GM15510 (cell line): ENCODE results near the gene CYB561D2.

ENCODE experiments used
- POLR2A ChIP-seq: IDR thresholded peaks from 3 replicates; pipeline ENCODE4 v1.6.1; 2011; ENCODE audit warnings: borderline replicate concordance; ENCODE audit not compliant: insufficient read length; ENCODE audit errors: extremely low read depth

CYB561D2 gene

GRCh38 chr3:50345586-50346234 is 5.0 kb upstream of the CYB561D2 start, which contains the start of gene ZMYND10:
Gene ZMYND10, minus strand, starts transcription at chr3:50345732. Its CDS starts 153 bp downstream, at chr3:50345579.
- no peak for TF ChIP-seq POLR2A

GRCh38 chr3:50347187-50347813 is 3.4 kb upstream of the CYB561D2 start:
- TF ChIP-seq POLR2A = no peak

- no peak for TF ChIP-seq POLR2A
Measured at GRCh38 chr3:50350213-50350526, 492 bp upstream of the CYB561D2 start.

- TF ChIP-seq POLR2A = no peak
Measured at GRCh38 chr3:50351323-50351697, 648 bp downstream of the CYB561D2 start.

GRCh38 chr3:50352781-50353180 is 2.1 kb downstream of the CYB561D2 start:
- TF ChIP-seq POLR2A = no peak

- TF ChIP-seq POLR2A = no peak
Measured at GRCh38 chr3:50353245-50354004, 2.8 kb downstream of the CYB561D2 start.

GRCh38 chr3:50354186-50354764 is 3.6 kb downstream of the CYB561D2 start:
- no peak for TF ChIP-seq POLR2A

- TF ChIP-seq POLR2A = no peak
Measured at GRCh38 chr3:50354850-50355249, 4.2 kb downstream of the CYB561D2 start.

GRCh38 chr3:50355829-50356552 is 5.3 kb downstream of the CYB561D2 start:
- no peak for TF ChIP-seq POLR2A

- no peak for TF ChIP-seq POLR2A
Measured at GRCh38 chr3:50356553-50356952, 5.9 kb downstream of the CYB561D2 start.

- no peak for TF ChIP-seq POLR2A
Measured at GRCh38 chr3:50357481-50357880, 6.8 kb downstream of the CYB561D2 start.

- no peak for TF ChIP-seq POLR2A
Measured at GRCh38 chr3:50358355-50358910, 7.8 kb downstream of the CYB561D2 start.

- peak; percentile 74 for TF ChIP-seq POLR2A
Measured at GRCh38 chr3:50358911-50359759, 8.5 kb downstream of the CYB561D2 start, which contains the start of gene TMEM115. Gene TMEM115, minus strand, starts transcription at chr3:50359521. Its CDS starts 458 bp downstream, at chr3:50359063.
